Stimulated activated CD8-positive, alpha-beta memory T cell treated with anti-CD3 and anti-CD28 coated beads, Interleukin-15, amount 100 ng/mL, for 24 hours (primary cell): ENCODE measurements around the gene GRIK5.

Experiments
- DNase-seq: peaks from one replicate; pipeline ENCODE4 v3.0.0-alpha.2; 2020; ENCODE audit warnings: low read depth

Gene GRIK5

DNA sequence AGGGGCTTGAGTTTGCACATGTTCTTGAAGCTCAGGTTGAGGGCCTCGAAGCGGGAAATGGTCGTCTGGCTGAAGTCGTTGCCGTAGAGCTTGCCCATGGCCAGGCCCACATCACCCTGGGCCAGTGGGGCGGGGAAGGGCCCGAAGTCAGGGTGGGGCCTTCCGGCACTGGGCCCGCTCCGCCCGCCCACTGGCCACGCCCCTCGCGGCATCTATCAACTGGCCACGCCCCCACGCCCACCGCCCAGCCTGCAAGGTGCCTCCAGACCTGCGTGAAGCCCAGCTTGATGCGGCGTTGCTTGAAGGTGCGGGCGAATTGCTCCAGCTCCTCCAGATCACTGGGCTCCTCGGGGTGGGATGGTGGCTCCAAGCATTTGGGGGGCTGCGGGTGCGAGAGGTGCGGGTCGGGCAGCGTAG, 25.8 kb upstream of the GRIK5 start:
- no peak for DNase-seq

- no peak for DNase-seq
These were observed 25.3 kb upstream of the GRIK5 start for GRCh38 chr19:42095142-42095813.

- DNase-seq, result no peak
These were observed 23.9 kb upstream of the GRIK5 start for GRCh38 chr19:42093926-42094325.

DNA sequence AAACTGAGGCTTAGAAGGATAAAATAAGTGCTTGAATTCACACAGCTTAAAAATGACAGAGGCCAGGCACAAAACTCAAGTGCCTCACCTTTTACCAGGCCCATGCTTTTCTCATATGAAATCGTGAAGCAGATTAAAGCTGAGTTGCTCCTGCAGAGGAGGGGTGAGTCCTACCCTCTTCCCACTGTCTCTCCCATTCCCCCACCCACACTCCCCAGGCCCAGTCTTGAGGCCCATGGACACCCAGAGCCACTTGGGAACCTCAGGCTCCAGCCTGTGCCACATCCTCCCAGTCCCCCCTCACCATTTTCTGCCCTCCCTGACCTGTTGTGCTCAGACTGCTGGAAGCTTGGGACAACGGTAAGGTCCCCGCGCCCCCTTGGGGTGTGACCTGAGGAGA, 23.5 kb upstream of the GRIK5 start:
- no peak for DNase-seq

DNA sequence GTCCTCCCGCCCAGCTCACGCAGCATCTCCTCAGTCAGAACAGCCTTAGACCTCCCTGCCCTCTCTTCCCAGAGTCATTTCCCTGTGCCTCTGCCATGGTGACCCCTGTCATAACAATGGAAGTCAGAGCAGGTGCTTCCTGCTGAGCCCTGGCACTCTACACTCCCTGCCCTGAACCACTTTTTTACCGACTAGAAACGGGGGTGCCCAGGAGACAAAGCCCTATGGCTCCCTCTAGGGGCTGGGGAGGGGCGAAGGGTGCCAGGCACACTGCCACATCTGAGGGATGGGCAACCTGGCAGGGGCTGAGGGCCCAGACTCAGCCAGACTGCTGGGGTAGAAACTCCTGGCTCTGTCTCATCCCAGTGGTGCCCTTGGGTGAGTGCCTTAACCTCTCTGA, 22.3 kb upstream of the GRIK5 start:
- DNase-seq, result no peak

DNA sequence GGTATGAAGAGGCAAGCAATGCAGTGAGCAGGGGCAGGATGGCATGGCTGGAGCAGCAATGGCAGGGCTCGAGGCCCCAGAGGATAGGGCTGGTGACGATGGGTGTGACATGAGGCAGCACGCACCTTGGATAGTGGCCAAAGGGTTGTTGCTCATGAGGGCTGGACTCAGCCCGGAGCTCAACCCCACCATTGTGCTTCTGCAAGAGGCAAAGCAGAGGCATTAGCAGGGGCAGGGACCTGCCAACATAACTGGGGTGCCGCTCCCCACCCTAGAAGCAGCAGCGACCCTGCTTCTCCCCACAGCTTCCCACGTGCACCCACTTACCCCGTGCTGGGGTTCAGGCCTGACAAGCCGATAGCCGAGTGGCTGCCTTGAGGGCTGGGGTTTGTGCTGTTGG, 21.7 kb upstream of the GRIK5 start:
- no peak for DNase-seq

DNA sequence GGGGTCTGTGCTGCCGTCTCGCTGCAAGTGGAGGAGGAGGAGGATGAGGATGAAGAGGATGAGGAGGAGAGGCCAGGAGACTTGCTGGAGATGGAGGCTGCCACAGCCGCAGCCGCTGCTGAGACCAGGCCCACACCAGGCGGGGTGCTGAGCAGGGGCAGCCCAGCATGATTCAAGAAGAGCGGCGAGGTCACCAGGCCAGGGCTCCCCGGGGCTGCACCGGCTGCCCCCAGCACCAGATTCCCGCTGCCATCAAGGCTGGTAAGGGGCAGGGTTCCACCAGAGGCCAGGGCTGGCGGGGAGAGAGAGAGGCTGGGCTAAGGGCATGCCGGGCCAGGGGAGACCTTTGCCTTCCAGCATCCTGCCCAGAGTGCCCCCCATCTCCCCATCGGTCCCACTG, 21.3 kb upstream of the GRIK5 start:
- DNase-seq, result no peak

GRCh38 chr19:42090672-42091071, 20.7 kb upstream of the GRIK5 start:
- DNase-seq, result no peak

- no peak for DNase-seq
These were observed 19.8 kb upstream of the GRIK5 start for GRCh38 chr19:42089772-42090171.

DNA sequence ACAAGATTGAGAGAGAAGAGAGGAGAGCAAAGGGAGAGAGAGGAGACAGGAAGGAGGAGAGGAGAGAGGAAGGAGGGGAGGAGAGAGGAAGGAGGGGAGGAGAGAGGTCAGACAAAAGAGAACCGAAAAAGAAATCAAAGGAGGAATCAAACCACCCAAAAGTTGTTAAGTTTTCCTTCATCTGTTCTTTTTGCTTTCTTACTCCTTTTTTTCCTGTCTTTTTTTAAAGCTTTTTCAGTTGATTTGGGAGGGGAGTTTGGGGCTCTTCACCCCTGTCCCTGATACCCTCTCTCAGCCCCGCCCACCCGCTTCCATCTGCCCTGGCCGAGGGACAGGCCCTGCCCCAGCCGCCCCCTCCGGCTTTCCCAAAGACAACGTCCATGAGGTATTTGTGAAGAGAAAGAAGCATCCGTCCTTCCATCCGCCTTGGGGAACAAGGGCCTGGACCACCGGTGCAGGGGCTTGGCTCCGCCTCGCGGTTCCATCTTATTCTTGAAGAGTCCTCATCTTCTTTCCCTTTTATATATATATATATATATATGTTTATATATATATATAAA, 19.3 kb upstream of the GRIK5 start:
- DNase-seq, result no peak

DNA sequence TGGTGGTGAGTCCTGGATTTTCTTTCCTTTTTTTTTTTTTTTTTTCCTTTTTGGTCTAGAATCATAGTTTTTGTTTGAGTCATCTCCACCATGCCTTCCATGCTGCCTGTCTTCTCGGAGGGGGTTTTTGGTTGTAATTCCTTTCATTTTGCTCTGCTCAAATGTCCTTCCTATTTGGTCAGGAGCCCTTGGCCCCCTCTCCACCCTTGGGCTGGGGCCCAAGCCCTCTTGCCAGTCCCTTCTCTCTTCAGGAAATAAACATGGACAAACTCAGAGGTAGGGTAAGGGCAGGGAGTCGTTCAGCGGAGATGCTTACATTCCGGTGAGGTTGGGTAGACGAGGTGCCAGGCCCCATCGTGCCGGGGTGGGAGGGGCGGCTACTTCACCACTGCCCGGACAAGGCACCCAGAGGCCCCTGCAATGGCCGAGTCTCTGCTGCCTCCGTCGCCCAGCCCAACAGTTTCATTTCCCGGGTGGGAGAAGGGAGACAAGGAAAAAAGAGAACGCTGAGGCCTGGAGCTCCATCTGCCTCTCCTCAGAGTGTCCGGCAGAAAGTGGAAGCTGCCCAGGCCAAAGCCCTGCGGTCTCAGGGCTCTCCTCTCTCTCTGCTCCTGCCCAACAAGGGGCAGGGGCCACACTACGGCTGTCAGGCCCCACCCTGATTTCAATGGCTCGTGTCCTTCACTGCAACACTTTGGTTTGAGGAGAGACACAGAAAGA, 18.6 kb upstream of the GRIK5 start:
- no peak for DNase-seq

- DNase-seq, result no peak
These were observed 17.0 kb upstream of the GRIK5 start for GRCh38 chr19:42086770-42087550.

DNA sequence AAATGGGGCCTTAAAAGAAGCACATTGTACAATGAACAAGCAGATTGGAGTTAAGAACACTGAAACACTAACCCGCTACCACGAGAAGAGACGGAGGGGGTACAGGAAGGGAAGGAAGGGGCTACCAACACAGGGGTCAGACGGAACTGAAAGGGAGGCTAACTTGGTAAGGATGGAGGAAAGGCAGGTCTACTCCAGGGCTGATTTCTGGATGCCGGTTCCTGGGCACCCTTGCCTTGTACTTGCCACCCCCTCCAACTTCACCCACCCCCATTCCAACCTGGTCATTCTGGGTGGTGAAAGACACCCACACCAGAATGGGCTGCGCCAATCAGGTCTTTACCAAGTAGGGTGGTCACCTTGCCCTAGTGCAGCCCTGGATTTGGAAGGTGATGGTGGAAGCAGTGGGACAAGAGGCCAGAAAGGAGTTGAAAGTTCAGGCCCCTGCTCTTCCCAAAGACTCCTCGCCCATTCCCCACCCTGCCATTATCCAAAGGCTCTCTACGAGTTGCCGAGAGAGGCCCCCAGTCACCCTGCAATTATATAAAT, 16.3 kb upstream of the GRIK5 start:
- DNase-seq, result no peak

DNA sequence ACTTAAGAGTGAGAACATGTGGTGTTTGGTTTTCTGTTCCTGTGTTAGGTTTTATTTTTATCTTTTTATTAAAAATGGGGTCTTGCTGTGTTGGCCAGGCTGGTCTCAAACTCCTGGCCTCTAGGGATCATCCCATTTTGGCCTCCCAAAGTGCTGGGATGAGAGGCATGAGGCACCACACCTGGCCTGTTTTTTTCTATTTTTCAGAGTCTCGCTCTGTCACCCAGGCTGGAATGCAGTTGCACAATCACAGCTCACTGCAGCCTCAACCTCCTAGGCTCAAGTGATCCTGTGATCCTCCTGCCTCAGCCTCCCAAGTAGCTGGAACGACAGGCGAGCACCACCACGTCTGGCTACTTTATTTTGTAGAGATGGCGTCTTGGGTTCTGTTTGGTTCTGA, 13.5 kb upstream of the GRIK5 start:
- no peak for DNase-seq

- DNase-seq, result no peak
These were observed 11.7 kb upstream of the GRIK5 start for GRCh38 chr19:42081584-42082203.

- no peak for DNase-seq
These were observed 10.9 kb upstream of the GRIK5 start for GRCh38 chr19:42080764-42081375.

DNA sequence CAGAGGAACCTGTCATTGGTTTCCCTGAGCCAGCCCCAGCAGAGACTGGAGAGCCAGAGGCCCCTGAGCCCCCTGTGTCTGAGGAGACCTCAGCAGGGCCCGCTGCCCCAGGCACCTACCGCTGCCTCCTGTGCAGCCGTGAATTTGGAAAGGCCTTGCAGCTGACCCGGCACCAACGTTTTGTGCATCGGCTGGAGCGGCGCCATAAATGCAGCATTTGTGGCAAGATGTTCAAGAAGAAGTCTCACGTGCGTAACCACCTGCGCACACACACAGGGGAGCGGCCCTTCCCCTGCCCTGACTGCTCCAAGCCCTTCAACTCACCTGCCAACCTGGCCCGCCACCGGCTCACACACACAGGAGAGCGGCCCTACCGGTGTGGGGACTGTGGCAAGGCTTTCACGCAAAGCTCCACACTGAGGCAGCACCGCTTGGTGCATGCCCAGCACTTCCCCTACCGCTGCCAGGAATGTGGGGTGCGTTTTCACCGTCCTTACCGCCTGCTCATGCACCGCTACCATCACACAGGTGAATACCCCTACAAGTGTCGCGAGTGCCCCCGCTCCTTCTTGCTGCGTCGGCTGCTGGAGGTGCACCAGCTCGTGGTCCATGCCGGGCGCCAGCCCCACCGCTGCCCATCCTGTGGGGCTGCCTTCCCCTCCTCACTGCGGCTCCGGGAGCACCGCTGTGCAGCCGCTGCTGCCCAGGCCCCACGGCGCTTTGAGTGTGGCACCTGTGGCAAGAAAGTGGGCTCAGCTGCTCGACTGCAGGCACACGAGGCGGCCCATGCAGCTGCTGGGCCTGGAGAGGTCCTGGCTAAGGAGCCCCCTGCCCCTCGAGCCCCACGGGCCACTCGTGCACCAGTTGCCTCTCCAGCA, 10.1 kb upstream of the GRIK5 start:
- DNase-seq, result no peak

- DNase-seq, result no peak
These were observed 9.3 kb upstream of the GRIK5 start for GRCh38 chr19:42079276-42079669.

GRCh38 chr19:42078538-42079275, 8.7 kb upstream of the GRIK5 start:
- no peak for DNase-seq

- no peak for DNase-seq
These were observed 8.1 kb upstream of the GRIK5 start for GRCh38 chr19:42078058-42078457.
